Transverse colon (tissue), 4 donors: ENCODE measurements around the gene ID1. TPM values are rescaled to one million over a fixed set of nuclear protein-coding genes. Genes with fewer than 3 reads are reported as not detected.

Experiments used
- DNase-seq: peaks from one replicate; pipeline ENCODE4 v3.0.0-alpha.2; 2019
- H3K27ac ChIP-seq, 4 donors: fragments of 200-600 bp; sonication (generic); 2 replicates each; pipeline ENCODE4 v1.5.1; 2016 to 2018; ENCODE audit warnings: inconsistent platforms in 4 of 4
- H3K27me3 ChIP-seq: fragments of 200-600 bp; sonication (generic); 2 replicates; pipeline ENCODE4 v1.5.1; 2017; ENCODE audit warnings: inconsistent platforms
- H3K36me3 ChIP-seq, 4 donors: fragments of 200-600 bp; sonication (generic); 2 replicates each; pipeline ENCODE4 v1.5.1; 2017 to 2019; ENCODE audit warnings: inconsistent platforms in 4 of 4
- H3K4me1 ChIP-seq, 4 donors: fragments of 200-600 bp; sonication (generic); 2 replicates each; pipeline ENCODE4 v1.5.1; 2017 to 2020; ENCODE audit warnings: inconsistent platforms in 4 of 4
- H3K4me3 ChIP-seq, 4 donors: fragments of 200-600 bp; sonication (generic); 1 replicate in 1 of 4; 2 replicates in 3 of 4; pipeline versions ENCODE4 v1.5.1 to v1.6.1; 2017 to 2019; ENCODE audit warnings: inconsistent platforms in 4 of 4
- H3K9me3 ChIP-seq, 2 donors: fragments of 200-600 bp; sonication (generic); 2 replicates each; pipeline ENCODE4 v1.5.1; 2017 to 2019; ENCODE audit warnings: inconsistent platforms in 2 of 2
- EP300 ChIP-seq: sonication (generic); formaldehyde crosslinking; IDR thresholded peaks from one replicate; pipeline ENCODE4 v1.6.1; 2017; ENCODE audit warnings: antibody characterized with exemption, low read depth
- POLR2A ChIP-seq: fragments of 450-650 bp; IDR thresholded peaks from one replicate; pipeline ENCODE4 v1.6.1; 2016; ENCODE audit warnings: antibody characterized with exemption, mild to moderate bottlenecking, moderate library complexity
- POLR2AphosphoS5 ChIP-seq, 3 donors: sonication (generic); formaldehyde crosslinking; IDR thresholded peaks; one replicate each; pipeline ENCODE4 v1.6.1; 2016; ENCODE audit warnings: antibody characterized with exemption in 3 of 3
- WGBS, 2 donors: methylation state at CpG; one replicate each; pipeline ENCODE4 v1.1.5; 2018; ENCODE audit warnings: low coverage in 1 of 2; 5-methylcytosine and 5-hydroxymethylcytosine counted together
- in situ Hi-C, 4 donors: fragments of 200-750 bp; cut with MboI; loops; one replicate each; pipeline versions ENCODE4 v1.15.0 to v1.15.1; 2017; ENCODE audit warnings: low sequenced_read_pairs in 3 of 4, low pct_ligation_motif_present in 1 of 4, low pct_unique_long_range_greater_than_20kb in 1 of 4
- intact Hi-C: fragments of 100-400 bp; cut with DNase I; formaldehyde crosslinking; loops from one replicate; pipeline ENCODE4 v1.15.1; 2023; ENCODE audit warnings: low total_unique reads
- total RNA-seq, 4 donors: library from RNA; depleted of rRNA; stranded (reverse); fragments of >200 nt; gene quantifications; one replicate each; pipeline ENCODE4 v1.1.0, GENCODE V29; 2016
- TF ChIP-seq, protein P1 (sequence below), 5 experiments: fragments of 200-600 bp in 3 of 5; fragments of 450-650 bp in 2 of 5; sonication (generic) in 3 of 5; IDR thresholded peaks; 1 replicate in 2 of 5; 2 replicates in 3 of 5; pipeline ENCODE4 v1.5.1; 2016 to 2017; ENCODE audit warnings: antibody characterized with exemption in 5 of 5, inconsistent platforms in 3 of 5, mild to moderate bottlenecking in 2 of 5, moderate library complexity in 1 of 5

ID1 gene
- total RNA-seq, 4 donors from 2014 or later = 516 to 1,015 (median 933) TPM

DNA sequence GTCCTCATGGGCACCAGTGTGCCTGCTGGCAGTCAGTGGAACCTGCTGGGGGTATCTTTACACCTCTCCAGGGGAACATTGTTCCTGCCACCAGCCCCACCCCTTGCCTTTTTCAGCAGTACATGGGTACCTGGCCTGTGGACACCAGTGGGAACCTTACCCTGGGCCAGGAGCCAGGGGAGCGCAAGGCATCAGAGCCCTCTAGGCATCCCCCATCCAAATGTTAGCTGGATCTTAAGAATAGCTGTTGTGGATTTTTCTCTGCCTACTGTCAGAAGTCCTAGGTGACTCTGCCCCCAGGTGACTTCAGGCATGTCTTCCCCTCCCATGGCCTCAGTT is 38.8 kb upstream of the ID1 start:
- Histone ChIP-seq H3K4me3 (no peak overlapping the region), H3K4me1 (peaks cover 5 to 51% (median 19%) of the 10 kb centered on the region in 4 donors), H3K9me3 (no peaks in the 10 kb centered on the region), H3K27me3 (no peaks in the 10 kb centered on the region), H3K27ac (peak overlapping the region; percentile 31 to 65 (median 43)), H3K36me3 (peaks cover 0 to 20% (median 3%) of the 10 kb centered on the region in 4 donors)
- in situ Hi-C loops (loop anchor here in 2 of 4 donors (10.0 to 25.0 kb wide), 2 partner anchors 49 to 171 kb away; partner anchors contain the start of gene TPX2 (in 1 of the 2)), intact Hi-C loops (no loop called here)
- TF ChIP-seq EP300 (no peak), POLR2AphosphoS5 (IDR thresholded peaks at IDR 0.05) (no peak), POLR2A (no peak)
- TF ChIP-seq, protein P1, sequence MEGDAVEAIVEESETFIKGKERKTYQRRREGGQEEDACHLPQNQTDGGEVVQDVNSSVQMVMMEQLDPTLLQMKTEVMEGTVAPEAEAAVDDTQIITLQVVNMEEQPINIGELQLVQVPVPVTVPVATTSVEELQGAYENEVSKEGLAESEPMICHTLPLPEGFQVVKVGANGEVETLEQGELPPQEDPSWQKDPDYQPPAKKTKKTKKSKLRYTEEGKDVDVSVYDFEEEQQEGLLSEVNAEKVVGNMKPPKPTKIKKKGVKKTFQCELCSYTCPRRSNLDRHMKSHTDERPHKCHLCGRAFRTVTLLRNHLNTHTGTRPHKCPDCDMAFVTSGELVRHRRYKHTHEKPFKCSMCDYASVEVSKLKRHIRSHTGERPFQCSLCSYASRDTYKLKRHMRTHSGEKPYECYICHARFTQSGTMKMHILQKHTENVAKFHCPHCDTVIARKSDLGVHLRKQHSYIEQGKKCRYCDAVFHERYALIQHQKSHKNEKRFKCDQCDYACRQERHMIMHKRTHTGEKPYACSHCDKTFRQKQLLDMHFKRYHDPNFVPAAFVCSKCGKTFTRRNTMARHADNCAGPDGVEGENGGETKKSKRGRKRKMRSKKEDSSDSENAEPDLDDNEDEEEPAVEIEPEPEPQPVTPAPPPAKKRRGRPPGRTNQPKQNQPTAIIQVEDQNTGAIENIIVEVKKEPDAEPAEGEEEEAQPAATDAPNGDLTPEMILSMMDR (IDR thresholded peaks at IDR 0.05) = no peak
- 100% methylated on average over 1 of the region's 1 CpG; no CpG with 5 or more reads in 1 of the 2 donors for WGBS, 2 donors
- no peak for DNase-seq

DNA sequence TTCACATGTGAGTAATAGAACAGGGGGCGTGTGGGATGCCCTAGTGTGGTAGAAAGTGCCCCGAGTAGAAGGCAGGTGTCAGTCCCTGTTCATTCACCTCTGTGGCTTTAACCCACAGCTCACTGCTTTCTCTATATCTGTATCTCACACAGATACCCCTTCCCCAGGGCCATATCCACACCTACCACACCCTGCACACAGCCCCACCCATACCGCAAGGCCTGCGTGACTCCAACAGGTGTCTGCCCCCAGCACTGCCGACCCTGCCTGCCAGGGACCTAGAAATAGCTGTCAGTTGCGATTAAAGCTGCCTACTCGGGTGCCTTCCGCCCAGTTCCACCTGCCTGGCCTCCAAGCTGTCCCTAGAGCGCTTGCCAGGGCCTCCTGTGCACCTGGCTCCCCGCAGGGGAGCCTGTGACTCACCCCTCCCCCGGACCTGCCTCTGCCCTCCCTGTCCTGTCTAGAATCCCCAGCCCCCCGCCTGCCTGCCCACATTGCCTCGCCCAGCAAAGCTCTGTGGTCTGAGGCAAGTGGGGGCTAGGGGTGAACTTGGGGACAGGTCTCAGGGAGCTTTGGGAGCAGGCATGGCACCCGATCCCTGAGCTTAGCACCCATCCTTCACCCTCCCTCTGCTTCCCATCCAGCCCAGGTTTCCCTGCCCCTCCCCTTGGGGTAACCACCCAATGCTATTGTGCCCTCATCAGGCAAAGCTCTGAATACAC is 38.3 kb upstream of the ID1 start:
- no peaks in the 10 kb centered on the region for H3K9me3 ChIP-seq
- intact Hi-C loops = no loop called here
- H3K36me3 ChIP-seq = peaks cover 0 to 16% (median 3%) of the 10 kb centered on the region in 4 donors
- no peak overlapping the region for H3K4me3 ChIP-seq
- H3K27me3 ChIP-seq = no peaks in the 10 kb centered on the region
- in situ Hi-C loops = loop anchor here in 2 of 4 donors (10.0 to 25.0 kb wide), 2 partner anchors 48 to 170 kb away; partner anchors contain the start of gene TPX2 (in 1 of the 2)
- peak; percentile 44 for DNase-seq
- H3K27ac ChIP-seq = peak overlapping the region; percentile 31 to 65 (median 43)
- no peak for TF ChIP-seq EP300
- TF ChIP-seq POLR2A = no peak
- TF ChIP-seq POLR2AphosphoS5 (IDR thresholded peaks at IDR 0.05) = no peak
- TF ChIP-seq, protein P1 (IDR thresholded peaks at IDR 0.05) = no peak
- peaks cover 5 to 53% (median 19%) of the 10 kb centered on the region in 4 donors for H3K4me1 ChIP-seq
- 16 to 31% methylated on average over 5 to 10 of the region's 14 CpGs for WGBS, 2 donors

GRCh38 chr20:31567380-31567720 is 37.7 kb upstream of the ID1 start:
- TF ChIP-seq POLR2AphosphoS5 (IDR thresholded peaks at IDR 0.05) (no peak), POLR2A (no peak), EP300 (no peak)
- TF ChIP-seq, protein P1 (IDR thresholded peaks at IDR 0.05) = no peak
- Histone ChIP-seq H3K4me1 (peaks cover 8 to 54% (median 24%) of the 10 kb centered on the region in 4 donors), H3K27ac (peak overlapping the region in 3 of 4 donors; percentile 32 to 65 (median 54)), H3K27me3 (no peaks in the 10 kb centered on the region), H3K9me3 (no peaks in the 10 kb centered on the region), H3K36me3 (peaks cover 0 to 11% (median 3%) of the 10 kb centered on the region in 4 donors), H3K4me3 (no peak overlapping the region)
- DNase-seq = no peak
- intact Hi-C loops (no loop called here), in situ Hi-C loops (loop anchor here in 2 of 4 donors (10.0 to 25.0 kb wide), 2 partner anchors 47 to 170 kb away; partner anchors contain the start of gene TPX2 (in 1 of the 2))

DNA sequence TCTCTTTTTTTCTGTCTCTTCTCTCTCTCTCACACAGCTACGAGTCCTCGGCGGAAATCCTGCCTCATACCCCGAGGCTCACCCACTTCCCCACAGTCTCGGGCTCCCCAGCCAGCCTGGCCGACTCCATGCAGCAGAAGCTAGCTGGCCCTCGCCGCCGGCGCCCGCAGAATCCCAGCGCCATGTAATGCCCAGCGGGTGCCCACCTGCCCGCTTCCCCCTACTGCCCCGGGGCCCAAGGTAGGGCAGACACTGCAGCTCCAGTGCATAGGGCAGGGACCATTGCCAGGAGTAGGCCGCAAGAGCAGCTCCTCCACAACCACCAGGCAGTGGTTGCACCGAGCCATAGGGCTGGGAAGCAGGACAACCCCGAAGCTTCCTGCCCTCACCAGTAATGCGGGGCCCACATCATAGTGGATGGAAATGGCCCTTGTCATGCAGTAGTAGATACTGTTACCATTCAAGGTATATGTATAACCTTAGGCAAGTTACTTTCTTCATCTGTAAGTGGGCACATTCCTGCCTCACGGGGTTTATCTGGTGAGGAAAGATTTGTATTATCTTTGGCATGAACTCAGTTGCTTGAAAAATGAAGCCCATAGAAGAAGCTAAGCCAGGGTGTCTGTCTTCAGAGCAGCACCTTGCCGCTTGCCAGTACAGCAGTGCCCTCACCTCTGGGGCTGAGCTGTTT is 36.9 kb upstream of the ID1 start:
- no peaks in the 10 kb centered on the region for H3K9me3 ChIP-seq
- DNase-seq = no peak
- no peaks in the 10 kb centered on the region for H3K27me3 ChIP-seq
- intact Hi-C loops (no loop called here), in situ Hi-C loops (loop anchor here in 2 of 4 donors (10.0 to 25.0 kb wide), 2 partner anchors 47 to 169 kb away; partner anchors contain the start of gene TPX2 (in 1 of the 2))
- peak overlapping the region in 2 of 4 donors; percentile 6 to 73 for H3K27ac ChIP-seq
- peaks cover 0 to 8% (median 3%) of the 10 kb centered on the region in 4 donors for H3K36me3 ChIP-seq
- TF ChIP-seq, protein P1 (IDR thresholded peaks at IDR 0.05) = no peak
- TF ChIP-seq POLR2AphosphoS5 (IDR thresholded peaks at IDR 0.05) (no peak), POLR2A (no peak), EP300 (no peak)
- 81 to 86% methylated on average over 7 to 21 of the region's 21 CpGs for WGBS, 2 donors
- no peak overlapping the region for H3K4me3 ChIP-seq
- H3K4me1 ChIP-seq = peaks cover 11 to 49% (median 26%) of the 10 kb centered on the region in 4 donors
